Esophagus squamous epithelium (tissue), 5 donors: ENCODE measurements around the gene PTPRD. TPM values are rescaled to one million over a fixed set of nuclear protein-coding genes. Genes with fewer than 3 reads are reported as not detected.

Source experiments
- DNase-seq: peaks from one replicate; lab custom pipeline; 2025; lab: John Stamatoyannopoulos, UW
- H3K27ac ChIP-seq, 4 donors: fragments of 200-600 bp; sonication (generic); one replicate each; pipeline ENCODE4 v1.5.1; 2016 to 2019; ENCODE audit warnings: mild to moderate bottlenecking in 1 of 4
- H3K27me3 ChIP-seq, 4 donors: fragments of 200-600 bp; sonication (generic); 1 replicate in 3 of 4; 2 replicates in 1 of 4; pipeline versions ENCODE4 v1.5.1 to v1.6.0; 2017 to 2021; ENCODE audit warnings: antibody characterized with exemption in 1 of 4
- H3K36me3 ChIP-seq, 3 donors: fragments of 200-600 bp; sonication (generic); one replicate each; pipeline ENCODE4 v1.5.1; 2016 to 2019
- H3K4me1 ChIP-seq, 3 donors: fragments of 200-600 bp; sonication (generic); one replicate each; pipeline ENCODE4 v1.5.1; 2017 to 2019
- H3K4me3 ChIP-seq, 4 donors: fragments of 200-600 bp; sonication (generic); 1 replicate in 3 of 4; 2 replicates in 1 of 4; pipeline ENCODE4 v1.5.1; 2016 to 2019; ENCODE audit warnings: mild to moderate bottlenecking in 2 of 4, moderate library complexity in 1 of 4
- H3K9me3 ChIP-seq, 3 donors: fragments of 200-600 bp; sonication (generic); one replicate each; pipeline ENCODE4 v1.5.1; 2016 to 2019
- POLR2A ChIP-seq, 4 donors: fragments of 450-650 bp; IDR thresholded peaks; one replicate each; pipeline ENCODE4 v1.6.1; 2017; ENCODE audit warnings: antibody characterized with exemption in 4 of 4, mild to moderate bottlenecking in 4 of 4, moderate library complexity in 3 of 4
- WGBS, 2 donors: methylation state at CpG; one replicate each; pipeline ENCODE4 v1.1.5; 2018; 5-methylcytosine and 5-hydroxymethylcytosine counted together
- intact Hi-C: fragments of 100-400 bp; cut with DNase I; formaldehyde crosslinking; loops from one replicate; pipeline ENCODE4 v1.15.0; 2022
- total RNA-seq, 4 donors: library from RNA; depleted of rRNA; stranded (reverse); fragments of >200 nt; gene quantifications; one replicate each; pipeline ENCODE4 v1.1.0, GENCODE V29; 2016
- TF ChIP-seq, protein P1 (sequence below), 6 experiments: fragments of 450-650 bp in 4 of 6; fragments of 200-600 bp in 2 of 6; sonication (generic) in 2 of 6; IDR thresholded peaks; one replicate each; pipeline ENCODE4 v1.5.1; 2016 to 2019; ENCODE audit warnings: antibody characterized with exemption in 6 of 6, mild to moderate bottlenecking in 4 of 6, moderate library complexity in 4 of 6
- donor health status: DM: yes; HTN: yes; CAD: no.

Gene PTPRD
- total RNA-seq, 4 donors from 2014 or later, result 0.23 to 16.3 (median 6.6) TPM

DNA sequence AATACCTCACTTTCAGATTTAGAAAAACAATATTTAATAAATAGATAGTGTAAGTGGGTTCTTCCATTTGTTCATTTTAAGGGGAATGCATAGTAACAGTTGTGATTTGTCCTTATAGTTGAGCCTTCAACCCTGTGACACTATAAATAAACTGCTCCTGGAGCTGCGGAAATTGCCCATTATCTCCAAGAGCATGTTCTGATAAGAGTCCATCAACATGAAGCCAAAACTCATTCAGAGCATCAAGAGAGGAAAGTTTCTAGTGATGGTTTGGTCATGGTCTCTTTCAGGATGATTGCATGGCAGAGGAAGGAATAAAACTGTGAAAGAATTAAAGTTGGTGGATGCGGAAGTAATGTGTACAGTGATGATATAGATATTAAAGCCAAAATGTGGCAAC is 2041.2 kb downstream of the PTPRD start:
- DNase-seq, result no peak
- 92 to 94% methylated on average over 2 of the region's 2 CpGs for WGBS, 2 donors

DNA sequence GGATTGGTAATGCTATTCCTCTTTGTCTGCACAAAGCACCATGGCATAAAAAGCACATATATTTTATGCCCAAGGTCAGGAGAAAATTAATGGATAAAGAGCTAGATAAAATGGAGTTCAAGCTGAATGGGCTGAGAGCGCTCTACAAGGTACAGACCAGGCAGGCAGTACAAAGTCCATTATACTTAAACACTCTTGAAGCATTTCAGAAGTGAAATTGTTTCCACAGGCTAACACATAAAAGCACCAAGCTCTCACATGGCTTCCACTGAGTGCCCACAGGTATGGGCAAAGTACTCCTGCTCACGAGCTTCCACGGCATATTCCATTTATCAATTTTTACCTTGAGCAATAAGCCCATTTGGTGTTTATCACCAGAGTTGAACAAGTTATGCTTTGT is 2042.0 kb downstream of the PTPRD start:
- intact Hi-C loops, result no loop called here
- Histone ChIP-seq H3K4me3 (no peak overlapping the region), H3K4me1 (no peaks in the 10 kb centered on the region), H3K9me3 (no peaks in the 10 kb centered on the region), H3K27me3 (no peaks in the 10 kb centered on the region), H3K36me3 (no peaks in the 10 kb centered on the region), H3K27ac (no peak overlapping the region)
- no peak for DNase-seq
- TF ChIP-seq, protein P1, sequence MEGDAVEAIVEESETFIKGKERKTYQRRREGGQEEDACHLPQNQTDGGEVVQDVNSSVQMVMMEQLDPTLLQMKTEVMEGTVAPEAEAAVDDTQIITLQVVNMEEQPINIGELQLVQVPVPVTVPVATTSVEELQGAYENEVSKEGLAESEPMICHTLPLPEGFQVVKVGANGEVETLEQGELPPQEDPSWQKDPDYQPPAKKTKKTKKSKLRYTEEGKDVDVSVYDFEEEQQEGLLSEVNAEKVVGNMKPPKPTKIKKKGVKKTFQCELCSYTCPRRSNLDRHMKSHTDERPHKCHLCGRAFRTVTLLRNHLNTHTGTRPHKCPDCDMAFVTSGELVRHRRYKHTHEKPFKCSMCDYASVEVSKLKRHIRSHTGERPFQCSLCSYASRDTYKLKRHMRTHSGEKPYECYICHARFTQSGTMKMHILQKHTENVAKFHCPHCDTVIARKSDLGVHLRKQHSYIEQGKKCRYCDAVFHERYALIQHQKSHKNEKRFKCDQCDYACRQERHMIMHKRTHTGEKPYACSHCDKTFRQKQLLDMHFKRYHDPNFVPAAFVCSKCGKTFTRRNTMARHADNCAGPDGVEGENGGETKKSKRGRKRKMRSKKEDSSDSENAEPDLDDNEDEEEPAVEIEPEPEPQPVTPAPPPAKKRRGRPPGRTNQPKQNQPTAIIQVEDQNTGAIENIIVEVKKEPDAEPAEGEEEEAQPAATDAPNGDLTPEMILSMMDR (IDR thresholded peaks at IDR 0.05), result no peak
- no peak for TF ChIP-seq POLR2A (IDR thresholded peaks at IDR 0.05)
- WGBS, 2 donors, result 83 to 94% methylated on average over 3 of the region's 3 CpGs

More for the DNA sequence above, 2041.2 kb downstream of the PTPRD start:
- H3K36me3 ChIP-seq, result no peaks in the 10 kb centered on the region
- TF ChIP-seq, protein P1 (IDR thresholded peaks at IDR 0.05), result no peak
- no peak for TF ChIP-seq POLR2A (IDR thresholded peaks at IDR 0.05)
- H3K4me1 ChIP-seq, result no peaks in the 10 kb centered on the region
- no peak overlapping the region for H3K4me3 ChIP-seq
- H3K27me3 ChIP-seq, result no peaks in the 10 kb centered on the region
- intact Hi-C loops, result no loop called here
- H3K27ac ChIP-seq, result no peak overlapping the region
- H3K9me3 ChIP-seq, result no peaks in the 10 kb centered on the region

DNA sequence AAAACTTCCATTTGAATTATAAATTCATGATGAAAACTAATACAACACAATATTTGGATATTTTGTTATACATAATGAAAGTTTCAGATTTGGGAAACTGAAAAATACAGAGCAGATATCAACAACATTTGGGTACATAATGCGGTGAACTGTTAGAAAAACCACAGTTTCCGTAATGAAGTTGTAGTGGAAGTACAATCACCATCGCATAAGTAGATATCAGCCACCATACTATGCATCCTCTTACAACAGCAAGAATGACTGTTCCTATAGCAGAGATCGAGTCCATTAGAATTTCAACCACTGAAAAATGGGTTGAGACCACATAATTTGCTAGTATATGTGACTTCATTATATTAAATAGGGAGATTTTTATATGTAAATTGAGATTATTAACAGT is 2043.0 kb downstream of the PTPRD start:
- DNase-seq, result no peak

DNA sequence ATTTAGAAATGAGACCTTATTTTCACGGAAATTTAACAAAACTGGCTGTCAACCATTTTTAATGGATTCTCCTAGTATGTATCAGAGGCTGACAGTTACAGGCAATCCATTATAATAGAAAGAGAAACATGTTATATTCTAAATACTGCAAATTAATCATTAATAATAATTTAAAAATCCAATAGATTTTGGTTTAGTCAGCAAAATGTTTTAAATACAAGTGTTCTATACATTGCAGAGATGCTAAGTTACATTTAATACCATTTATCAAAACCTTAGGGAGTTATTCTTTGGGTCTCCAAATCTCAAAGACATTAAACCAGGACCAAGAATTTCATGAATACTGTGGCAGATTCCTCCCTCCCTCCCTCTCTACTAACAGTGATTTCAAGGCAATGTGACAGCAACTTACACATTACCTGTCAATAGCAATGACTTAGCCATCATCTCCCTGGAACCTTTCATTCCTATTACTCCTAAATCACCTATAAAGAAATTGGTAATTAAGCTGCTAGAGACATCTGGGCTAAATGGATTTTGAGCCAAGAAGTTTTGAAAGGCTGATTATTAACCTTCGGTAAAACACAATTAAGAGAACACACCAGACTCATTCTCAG is 2044.7 kb downstream of the PTPRD start:
- 85 to 92% methylated on average over 2 of the region's 2 CpGs for WGBS, 2 donors
- Histone ChIP-seq H3K27me3 (no peaks in the 10 kb centered on the region), H3K36me3 (no peaks in the 10 kb centered on the region), H3K9me3 (no peaks in the 10 kb centered on the region), H3K4me1 (no peaks in the 10 kb centered on the region), H3K27ac (no peak overlapping the region), H3K4me3 (no peak overlapping the region)
- no peak for TF ChIP-seq POLR2A (IDR thresholded peaks at IDR 0.05)
- TF ChIP-seq, protein P1 (IDR thresholded peaks at IDR 0.05), result no peak
- no peak for DNase-seq
- intact Hi-C loops, result no loop called here

More for the DNA sequence above, 2043.0 kb downstream of the PTPRD start:
- Histone ChIP-seq H3K36me3 (no peaks in the 10 kb centered on the region), H3K9me3 (no peaks in the 10 kb centered on the region), H3K4me1 (no peaks in the 10 kb centered on the region), H3K27me3 (no peaks in the 10 kb centered on the region), H3K4me3 (no peak overlapping the region), H3K27ac (no peak overlapping the region)
- intact Hi-C loops, result no loop called here
- no peak for TF ChIP-seq POLR2A (IDR thresholded peaks at IDR 0.05)
- TF ChIP-seq, protein P1 (IDR thresholded peaks at IDR 0.05), result no peak
- WGBS, 2 donors, result 84 to 92% methylated on average over 4 of the region's 4 CpGs

DNA sequence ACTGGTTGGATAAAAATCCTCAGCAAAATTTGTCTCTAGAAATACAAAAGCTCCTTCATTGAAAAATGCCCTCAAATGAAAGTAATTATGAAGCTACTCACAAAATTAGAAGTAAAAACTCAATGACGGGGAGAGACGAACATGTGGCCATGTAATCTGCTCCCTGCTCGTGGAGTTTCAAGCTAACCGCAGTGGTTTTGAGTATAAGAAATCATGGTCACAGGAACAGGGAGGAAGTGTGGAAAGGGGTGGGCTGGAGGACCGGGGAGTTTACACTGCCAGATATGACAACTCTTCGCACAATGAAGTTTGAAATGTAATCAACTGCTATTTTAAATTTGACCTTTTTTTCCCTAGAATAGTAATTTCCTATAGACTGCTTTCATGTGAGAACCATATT is 2047.8 kb downstream of the PTPRD start:
- Histone ChIP-seq H3K36me3 (no peaks in the 10 kb centered on the region), H3K4me3 (no peak overlapping the region), H3K27me3 (no peaks in the 10 kb centered on the region), H3K4me1 (no peaks in the 10 kb centered on the region), H3K27ac (no peak overlapping the region), H3K9me3 (no peaks in the 10 kb centered on the region)
- DNase-seq, result no peak
- intact Hi-C loops, result no loop called here
- WGBS, 2 donors, result 53 to 70% methylated on average over 6 of the region's 6 CpGs
- no peak for TF ChIP-seq POLR2A (IDR thresholded peaks at IDR 0.05)
- TF ChIP-seq, protein P1 (IDR thresholded peaks at IDR 0.05), result no peak
